Nephron (organoid): ENCODE data around the gene PTGER2.

Source experiments
- H3K27ac Mint-ChIP-seq, 3 experiments: 2 replicates each; pipeline ENCODE4 v1.8.0; 2020; ENCODE audit warnings: mixed read lengths in 3 of 3, mild to moderate bottlenecking in 2 of 3, moderate library complexity in 1 of 3
- H3K27me3 Mint-ChIP-seq: 2 replicates; pipeline ENCODE4 v1.8.0; 2021; ENCODE audit warnings: low read depth, mild to moderate bottlenecking, moderate library complexity, mixed read lengths
- H3K36me3 Mint-ChIP-seq: 2 replicates; pipeline ENCODE4 v1.8.0; 2020; ENCODE audit warnings: low read depth, mixed read lengths
- H3K4me1 Mint-ChIP-seq: 2 replicates; pipeline ENCODE4 v1.8.0; 2020; ENCODE audit warnings: mixed read lengths
- H3K4me3 Mint-ChIP-seq, 3 experiments: 2 replicates each; pipeline ENCODE4 v1.8.0; 2020; ENCODE audit warnings: mild to moderate bottlenecking in 3 of 3, mixed read lengths in 3 of 3, moderate library complexity in 2 of 3
- H3K9me3 Mint-ChIP-seq: 2 replicates; pipeline ENCODE4 v1.8.0; 2020; ENCODE audit warnings: mixed read lengths
- CTCF ChIP-seq, 3 experiments: fragments of 200-600 bp; sonication (generic); IDR thresholded peaks; one replicate each; pipeline ENCODE4 v1.5.0; 2021; ENCODE audit warnings: antibody characterized with exemption in 3 of 3; ENCODE audit not compliant: unreplicated experiment in 3 of 3

PTGER2 gene

GRCh38 chr14:52268279-52269061, 45.6 kb upstream of the PTGER2 start:
- H3K9me3 Mint-ChIP-seq = no peaks in the 10 kb centered on the region
- H3K4me1 Mint-ChIP-seq = peaks cover 30% of the 10 kb centered on the region
- H3K4me3 Mint-ChIP-seq = peak overlapping the region; percentile 81 to 86 (median 81)
- no peaks in the 10 kb centered on the region for H3K36me3 Mint-ChIP-seq
- H3K27ac Mint-ChIP-seq = no peak overlapping the region
- peaks cover 91% of the 10 kb centered on the region for H3K27me3 Mint-ChIP-seq
- TF ChIP-seq CTCF (IDR thresholded peaks at IDR 0.05; ENCODE audit: unreplicated experiment in 3 of 3) = no peak

- Mint-ChIP-seq H3K4me1 (peaks cover 30% of the 10 kb centered on the region), H3K4me3 (peak overlapping the region; percentile 81 to 86 (median 81)), H3K27me3 (peaks cover 90% of the 10 kb centered on the region), H3K36me3 (no peaks in the 10 kb centered on the region), H3K27ac (no peak overlapping the region), H3K9me3 (no peaks in the 10 kb centered on the region)
- TF ChIP-seq CTCF (IDR thresholded peaks at IDR 0.05; ENCODE audit: unreplicated experiment in 3 of 3) = no peak
Observed at GRCh38 chr14:52269100-52269499, 45.0 kb upstream of the PTGER2 start.

GRCh38 chr14:52269982-52270381, 44.1 kb upstream of the PTGER2 start:
- TF ChIP-seq CTCF (IDR thresholded peaks at IDR 0.05; ENCODE audit: unreplicated experiment in 3 of 3) = no peak
- H3K27me3 Mint-ChIP-seq = peaks cover 89% of the 10 kb centered on the region
- H3K4me1 Mint-ChIP-seq = peaks cover 30% of the 10 kb centered on the region
- H3K4me3 Mint-ChIP-seq = no peak overlapping the region
- no peak overlapping the region for H3K27ac Mint-ChIP-seq
- no peaks in the 10 kb centered on the region for H3K36me3 Mint-ChIP-seq
- no peaks in the 10 kb centered on the region for H3K9me3 Mint-ChIP-seq

- Mint-ChIP-seq H3K27ac (no peak overlapping the region), H3K36me3 (no peaks in the 10 kb centered on the region), H3K27me3 (peaks cover 83% of the 10 kb centered on the region), H3K4me3 (no peak overlapping the region), H3K9me3 (no peaks in the 10 kb centered on the region), H3K4me1 (peaks cover 24% of the 10 kb centered on the region)
- TF ChIP-seq CTCF (IDR thresholded peaks at IDR 0.05; ENCODE audit: unreplicated experiment in 3 of 3) = no peak
Observed at GRCh38 chr14:52271538-52271937, 42.6 kb upstream of the PTGER2 start.

GRCh38 chr14:52272375-52272774, 41.7 kb upstream of the PTGER2 start:
- Mint-ChIP-seq H3K27me3 (peaks cover 74% of the 10 kb centered on the region), H3K4me3 (no peak overlapping the region), H3K4me1 (peaks cover 15% of the 10 kb centered on the region), H3K27ac (no peak overlapping the region), H3K9me3 (no peaks in the 10 kb centered on the region), H3K36me3 (no peaks in the 10 kb centered on the region)
- TF ChIP-seq CTCF (IDR thresholded peaks at IDR 0.05; ENCODE audit: unreplicated experiment in 3 of 3) = no peak

- no peak overlapping the region for H3K4me3 Mint-ChIP-seq
- H3K4me1 Mint-ChIP-seq = no peaks in the 10 kb centered on the region
- H3K9me3 Mint-ChIP-seq = no peaks in the 10 kb centered on the region
- no peaks in the 10 kb centered on the region for H3K36me3 Mint-ChIP-seq
- H3K27ac Mint-ChIP-seq = no peak overlapping the region
- H3K27me3 Mint-ChIP-seq = peaks cover 44% of the 10 kb centered on the region
- no peak for TF ChIP-seq CTCF (IDR thresholded peaks at IDR 0.05; ENCODE audit: unreplicated experiment in 3 of 3)
Observed at GRCh38 chr14:52275372-52275771, 38.7 kb upstream of the PTGER2 start.
